Peyer's patch (tissue), 4 donors: ENCODE results near the gene SERGEF.

Experiments
- CTCF ChIP-seq, 6 experiments: fragments of 450-650 bp in 4 of 6; fragments of 200-600 bp in 2 of 6; sonication (generic) in 1 of 6; IDR thresholded peaks; one replicate each; pipeline ENCODE4 v1.5.1; 2017 to 2019; ENCODE audit warnings: antibody characterized with exemption in 6 of 6, mild to moderate bottlenecking in 3 of 6, moderate library complexity in 1 of 6
- POLR2A ChIP-seq, 2 donors: fragments of 450-650 bp; IDR thresholded peaks; one replicate each; pipeline ENCODE4 v1.5.1; 2017; ENCODE audit warnings: antibody characterized with exemption in 2 of 2, mild to moderate bottlenecking in 2 of 2, moderate library complexity in 2 of 2

DNA sequence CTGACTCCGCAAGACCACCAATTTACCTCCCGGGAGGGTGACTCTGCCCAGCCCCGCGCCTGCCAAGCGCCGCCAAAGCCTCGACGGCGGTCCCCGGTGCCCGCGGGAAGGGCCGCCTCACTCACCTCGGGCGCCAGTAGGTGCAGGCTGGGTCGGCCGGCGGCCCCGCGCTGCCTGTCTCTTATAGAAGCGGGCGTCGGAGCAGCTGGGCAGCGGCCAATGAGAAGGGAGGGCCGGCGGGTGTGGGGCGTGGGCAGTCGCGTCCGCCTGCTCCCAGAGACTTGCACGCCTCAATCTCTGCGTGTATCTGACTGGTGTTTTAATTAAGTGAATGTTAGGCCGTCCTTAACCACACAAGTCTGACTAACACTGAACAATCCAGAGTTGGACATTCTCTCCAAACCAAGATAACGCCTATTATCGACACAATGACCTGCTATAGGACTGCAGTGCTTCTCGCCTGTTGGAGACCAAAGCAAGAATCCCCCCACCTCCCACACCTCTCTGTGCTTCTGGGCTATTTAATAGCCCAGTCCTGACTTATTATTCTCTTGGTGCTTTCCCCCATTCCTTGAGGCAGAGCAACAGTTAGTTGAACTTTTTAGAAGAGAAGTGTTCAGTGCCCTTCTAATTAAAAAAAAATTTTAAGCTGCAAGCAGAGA is 33.4 kb upstream of the SERGEF start, which contains the start of gene TPH1:
- TF ChIP-seq POLR2A (IDR thresholded peaks at IDR 0.05) (no peak), CTCF (IDR thresholded peaks at IDR 0.05) (no peak)
